Activated T-cell treated with anti-CD3 and anti-CD28 coated beads, Interleukin-2, amount 50 U/mL, for 24 hours (primary cell): ENCODE results near the gene GDPD5.

Experiments used
- DNase-seq: peaks from one replicate; pipeline ENCODE4 v3.0.0-alpha.2; 2020
- H3K27ac Mint-ChIP-seq: 2 replicates; pipeline ENCODE4 v1.8.0; 2020; ENCODE audit warnings: mild to moderate bottlenecking, mixed read lengths
- H3K27me3 Mint-ChIP-seq: 2 replicates; pipeline ENCODE4 v1.8.0; 2020; ENCODE audit warnings: mixed read lengths
- H3K36me3 Mint-ChIP-seq: 2 replicates; pipeline ENCODE4 v1.8.0; 2020; ENCODE audit warnings: low read depth, mixed read lengths
- H3K4me1 Mint-ChIP-seq: 2 replicates; pipeline ENCODE4 v1.8.0; 2020; ENCODE audit warnings: low read depth, mixed read lengths
- H3K4me3 Mint-ChIP-seq: 2 replicates; pipeline ENCODE4 v1.8.0; 2020; ENCODE audit warnings: mild to moderate bottlenecking, moderate library complexity, mixed read lengths
- H3K9me3 Mint-ChIP-seq: 2 replicates; pipeline ENCODE4 v1.8.0; 2020; ENCODE audit warnings: mixed read lengths

GDPD5 gene

DNA sequence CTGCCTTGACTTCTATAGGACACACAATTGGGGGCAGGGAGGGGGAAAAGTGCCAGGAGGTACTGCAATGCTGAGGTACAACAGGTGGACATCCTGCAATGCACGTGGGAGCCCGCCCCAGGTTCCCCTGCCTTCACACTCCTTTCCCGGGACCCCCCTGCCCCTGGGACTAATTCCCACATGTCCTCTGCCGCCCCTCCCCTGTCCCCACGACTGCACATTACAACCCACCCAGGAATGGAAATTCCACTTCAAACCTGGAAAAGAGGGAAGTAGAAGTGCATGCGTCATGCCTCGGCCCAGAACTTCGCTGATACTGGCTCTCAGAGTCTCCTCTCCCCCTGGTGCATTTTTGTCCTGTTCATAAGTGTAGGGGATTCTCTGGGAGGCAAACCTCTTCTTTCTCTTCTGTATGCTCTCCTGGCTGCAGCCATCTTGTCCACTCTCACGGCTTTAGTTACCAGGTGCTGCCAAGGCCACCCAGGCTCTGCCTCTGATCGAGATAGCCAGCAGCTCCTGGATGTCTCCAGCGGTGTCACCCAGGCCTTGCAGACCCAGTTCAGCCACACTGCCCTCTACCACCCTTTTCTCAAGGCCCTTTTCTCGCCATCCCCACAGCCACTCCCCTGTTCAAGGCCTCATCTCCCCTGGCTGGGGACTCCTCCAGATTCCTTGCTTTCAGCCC lies 43.7 kb downstream of the GDPD5 start:
- Mint-ChIP-seq H3K27ac (no peak overlapping the region), H3K27me3 (no peaks in the 10 kb centered on the region), H3K4me3 (no peak overlapping the region), H3K9me3 (no peaks in the 10 kb centered on the region), H3K36me3 (no peaks in the 10 kb centered on the region), H3K4me1 (no peaks in the 10 kb centered on the region)
- no peak for DNase-seq

GRCh38 chr11:75481223-75481921 lies 44.4 kb downstream of the GDPD5 start:
- no peak overlapping the region for H3K27ac Mint-ChIP-seq
- H3K4me3 Mint-ChIP-seq: no peak overlapping the region
- H3K36me3 Mint-ChIP-seq: no peaks in the 10 kb centered on the region
- DNase-seq: no peak
- no peaks in the 10 kb centered on the region for H3K4me1 Mint-ChIP-seq
- no peaks in the 10 kb centered on the region for H3K9me3 Mint-ChIP-seq
- H3K27me3 Mint-ChIP-seq: no peaks in the 10 kb centered on the region

DNA sequence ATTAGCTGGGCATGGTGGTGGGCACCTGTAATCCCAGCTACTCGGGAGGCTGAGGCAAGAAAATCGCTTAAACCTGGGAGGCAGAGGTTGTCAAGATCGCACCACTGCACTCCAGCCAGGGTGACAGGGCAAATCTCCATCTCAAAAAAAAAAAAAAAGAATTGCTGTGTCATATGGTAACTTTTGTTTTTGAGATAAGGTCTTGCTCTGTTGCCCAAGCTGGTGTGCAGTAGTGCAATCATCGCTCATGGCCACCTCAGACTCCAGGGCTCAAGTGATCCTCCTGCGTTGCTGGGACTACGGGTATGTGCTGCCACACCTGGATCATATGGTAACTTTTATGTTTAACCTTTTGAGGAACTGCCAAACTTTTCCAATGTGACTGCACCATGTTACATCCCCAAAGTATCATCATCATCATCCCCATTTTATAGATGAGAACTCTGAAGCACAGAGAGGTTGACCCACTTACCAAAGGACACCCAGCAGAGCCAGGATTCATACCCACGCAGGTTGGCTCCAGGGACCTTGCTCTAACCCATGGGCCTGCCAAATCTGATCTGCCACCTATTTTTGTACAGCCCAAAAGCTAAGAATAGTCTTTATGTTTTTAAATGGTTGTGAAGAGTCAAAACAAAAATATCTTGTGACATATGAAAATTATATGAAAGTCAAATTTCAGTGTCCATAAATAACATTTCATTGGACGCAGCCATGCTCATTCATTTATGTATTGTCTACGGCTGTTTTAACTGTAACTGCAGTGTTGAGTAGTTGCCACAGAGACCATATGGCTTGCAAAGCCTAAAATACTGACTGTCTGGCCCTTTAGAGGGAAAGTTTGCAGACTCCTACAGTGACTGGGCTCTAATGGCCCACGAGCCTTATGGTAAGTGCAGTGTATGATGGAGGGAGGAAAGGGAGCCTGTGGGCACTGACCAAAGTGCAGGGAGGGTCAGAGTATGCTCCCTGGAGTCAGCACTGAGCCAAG lies 45.3 kb downstream of the GDPD5 start:
- Mint-ChIP-seq H3K27ac (peak overlapping the region; percentile 4), H3K4me1 (peaks cover 8% of the 10 kb centered on the region), H3K4me3 (no peak overlapping the region), H3K36me3 (no peaks in the 10 kb centered on the region), H3K9me3 (no peaks in the 10 kb centered on the region), H3K27me3 (no peaks in the 10 kb centered on the region)
- no peak for DNase-seq

- Mint-ChIP-seq H3K27ac (no peak overlapping the region), H3K9me3 (no peaks in the 10 kb centered on the region), H3K4me1 (peaks cover 16% of the 10 kb centered on the region), H3K36me3 (no peaks in the 10 kb centered on the region), H3K27me3 (no peaks in the 10 kb centered on the region), H3K4me3 (no peak overlapping the region)
- no peak for DNase-seq
Observed at GRCh38 chr11:75479597-75480145, 46.1 kb downstream of the GDPD5 start.

DNA sequence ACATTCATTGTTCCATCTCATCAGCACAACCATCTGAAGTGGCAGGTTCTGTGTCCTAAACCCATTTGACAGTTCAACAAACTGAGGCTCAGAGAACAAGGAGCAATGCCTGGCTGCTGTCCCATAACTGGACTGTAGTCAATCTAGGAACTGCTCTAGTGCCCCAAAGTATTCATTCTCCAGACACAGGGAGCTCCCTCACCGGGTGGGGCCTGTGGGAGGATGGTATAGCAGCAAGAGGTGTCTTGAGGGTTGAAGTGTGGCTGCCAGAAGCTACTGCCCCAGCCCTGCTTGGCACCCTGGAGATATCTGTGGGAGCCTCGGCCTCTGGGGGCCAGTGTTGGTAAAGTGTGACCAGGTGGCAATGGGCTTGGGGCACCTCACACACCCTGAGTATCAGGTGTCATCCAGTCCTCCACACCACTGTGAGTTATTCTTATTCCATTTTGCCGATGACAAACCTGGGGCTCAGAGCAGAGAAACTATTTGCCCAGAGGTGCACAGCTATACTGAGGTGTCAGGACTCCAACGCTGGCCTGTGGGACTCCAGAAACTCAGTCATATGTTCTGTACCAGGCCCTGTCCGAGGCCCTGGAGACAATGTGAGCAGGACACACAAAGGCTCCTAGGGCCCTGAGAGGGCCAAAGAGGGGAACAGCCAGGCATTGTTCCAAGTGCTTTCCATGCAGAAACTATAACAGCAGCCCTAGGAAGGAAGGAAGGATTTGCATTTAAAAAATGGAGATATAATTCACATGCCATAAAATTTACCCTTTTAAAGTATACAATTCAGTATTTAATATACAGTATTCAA lies 46.8 kb downstream of the GDPD5 start:
- H3K4me1 Mint-ChIP-seq: peaks cover 16% of the 10 kb centered on the region
- no peaks in the 10 kb centered on the region for H3K9me3 Mint-ChIP-seq
- no peaks in the 10 kb centered on the region for H3K36me3 Mint-ChIP-seq
- H3K4me3 Mint-ChIP-seq: no peak overlapping the region
- no peak for DNase-seq
- no peaks in the 10 kb centered on the region for H3K27me3 Mint-ChIP-seq
- no peak overlapping the region for H3K27ac Mint-ChIP-seq

GRCh38 chr11:75477614-75477935 lies 48.2 kb downstream of the GDPD5 start:
- Mint-ChIP-seq H3K27ac (peak overlapping the region; percentile 18), H3K27me3 (no peaks in the 10 kb centered on the region), H3K4me3 (no peak overlapping the region), H3K36me3 (no peaks in the 10 kb centered on the region), H3K4me1 (peaks cover 16% of the 10 kb centered on the region), H3K9me3 (no peaks in the 10 kb centered on the region)
- no peak for DNase-seq

GRCh38 chr11:75476739-75477613 lies 48.8 kb downstream of the GDPD5 start:
- Mint-ChIP-seq H3K27me3 (no peaks in the 10 kb centered on the region), H3K4me1 (peaks cover 16% of the 10 kb centered on the region), H3K27ac (peak overlapping the region; percentile 82), H3K4me3 (no peak overlapping the region), H3K9me3 (no peaks in the 10 kb centered on the region), H3K36me3 (no peaks in the 10 kb centered on the region)
- no peak for DNase-seq

GRCh38 chr11:75475767-75476650 lies 49.7 kb downstream of the GDPD5 start:
- Mint-ChIP-seq H3K36me3 (no peaks in the 10 kb centered on the region), H3K27me3 (no peaks in the 10 kb centered on the region), H3K27ac (peak overlapping the region; percentile 82), H3K9me3 (no peaks in the 10 kb centered on the region), H3K4me1 (peaks cover 16% of the 10 kb centered on the region), H3K4me3 (no peak overlapping the region)
- DNase-seq: peak; percentile 39

DNA sequence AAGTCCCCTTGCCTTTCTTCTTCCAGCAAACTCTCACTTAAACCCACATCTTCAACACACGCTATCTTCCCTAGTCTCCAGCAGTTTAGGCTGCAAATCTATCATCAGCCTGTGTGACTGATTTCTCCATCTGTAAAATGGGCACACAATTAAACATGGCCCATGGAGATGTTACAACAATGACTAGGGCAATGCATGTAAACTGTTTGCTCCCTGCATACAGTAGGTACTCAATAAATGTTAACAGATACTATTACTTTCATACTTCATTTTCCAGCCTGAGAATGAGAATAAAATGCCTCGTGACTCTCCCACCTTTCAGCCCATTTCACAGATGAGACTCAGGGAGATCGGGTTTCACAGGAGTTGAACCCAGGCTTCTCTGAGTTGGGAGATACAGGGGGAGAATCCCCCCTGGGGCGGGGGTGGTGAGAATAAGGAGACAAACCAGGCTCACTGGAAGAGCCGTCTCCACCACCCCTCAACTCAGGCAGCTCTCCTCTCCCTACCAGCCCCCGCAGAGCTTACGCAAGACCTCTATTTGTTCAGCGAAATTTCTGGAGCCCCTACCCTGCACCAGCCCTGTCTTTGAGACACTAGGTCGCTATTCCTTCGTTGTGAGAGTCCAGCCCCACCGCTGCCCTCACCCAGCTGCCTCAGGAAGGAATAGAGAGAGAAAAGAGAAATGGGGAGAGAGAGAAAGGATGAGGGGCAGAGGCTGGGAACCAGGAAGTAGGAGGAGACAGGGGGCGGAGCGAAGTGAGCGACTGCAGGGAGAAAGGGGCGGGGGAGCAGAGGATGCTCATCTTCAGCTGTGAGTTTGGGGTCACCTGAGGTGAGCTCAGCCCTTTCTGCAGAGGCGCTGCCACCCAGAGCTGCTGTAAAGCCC lies 50.6 kb downstream of the GDPD5 start:
- DNase-seq: peak; percentile 74
- Mint-ChIP-seq H3K4me3 (peak overlapping the region; percentile 37), H3K9me3 (no peaks in the 10 kb centered on the region), H3K27ac (peak overlapping the region; percentile 82), H3K36me3 (no peaks in the 10 kb centered on the region), H3K27me3 (no peaks in the 10 kb centered on the region), H3K4me1 (peaks cover 16% of the 10 kb centered on the region)

- DNase-seq: no peak
Observed at GRCh38 chr11:75474240-75474639, 51.5 kb downstream of the GDPD5 start.

DNA sequence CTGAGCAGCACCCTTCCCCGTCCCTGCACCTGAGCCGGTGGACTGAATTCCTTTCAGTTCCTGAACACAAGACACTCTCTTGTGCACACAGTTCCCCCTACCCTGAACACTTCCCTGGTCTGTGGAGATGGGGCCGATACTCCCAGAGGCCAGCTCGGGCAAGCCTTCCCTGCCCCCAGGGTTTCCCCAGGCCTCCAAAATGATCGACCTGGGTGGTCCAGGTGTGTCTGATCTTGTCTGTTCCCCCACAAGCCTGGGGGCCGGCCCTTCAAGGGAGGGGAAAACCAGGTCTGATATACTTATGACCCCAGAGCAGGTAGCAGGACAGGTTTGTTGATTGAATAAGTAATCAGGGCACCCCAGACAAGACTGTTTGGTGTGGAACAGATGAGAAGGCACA lies 52.1 kb downstream of the GDPD5 start:
- no peaks in the 10 kb centered on the region for H3K36me3 Mint-ChIP-seq
- DNase-seq: no peak
- no peak overlapping the region for H3K4me3 Mint-ChIP-seq
- no peak overlapping the region for H3K27ac Mint-ChIP-seq
- H3K9me3 Mint-ChIP-seq: no peaks in the 10 kb centered on the region
- peaks cover 16% of the 10 kb centered on the region for H3K4me1 Mint-ChIP-seq
- no peaks in the 10 kb centered on the region for H3K27me3 Mint-ChIP-seq

More at GRCh38 chr11:75474240-75474639, 51.5 kb downstream of the GDPD5 start:
- peaks cover 16% of the 10 kb centered on the region for H3K4me1 Mint-ChIP-seq
- H3K36me3 Mint-ChIP-seq: no peaks in the 10 kb centered on the region
- H3K27me3 Mint-ChIP-seq: no peaks in the 10 kb centered on the region
- no peak overlapping the region for H3K4me3 Mint-ChIP-seq
- no peaks in the 10 kb centered on the region for H3K9me3 Mint-ChIP-seq
- H3K27ac Mint-ChIP-seq: no peak overlapping the region
